ENCODE results near the gene KRABD2.

DNA sequence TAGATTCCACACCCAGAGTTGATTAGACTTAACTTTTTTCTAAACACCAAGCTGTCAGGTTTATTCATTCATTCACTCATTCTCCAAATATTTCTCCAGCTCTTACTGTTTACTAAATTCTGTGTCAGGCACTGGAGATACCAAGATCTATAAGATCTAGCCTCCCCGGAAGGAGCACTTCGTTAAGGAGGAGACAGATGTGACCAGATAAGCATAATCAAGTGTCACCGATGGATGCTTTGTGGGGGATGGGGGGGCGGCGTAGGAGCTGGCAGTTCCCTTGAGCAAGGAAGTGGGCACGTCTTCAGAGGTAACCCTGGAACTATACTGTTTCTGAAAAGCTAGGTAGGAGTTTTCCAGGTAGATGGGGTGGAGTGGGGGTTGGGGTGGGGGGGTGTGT lies 10.3 kb upstream of the KRABD2 start:
- no peak for TF ChIP-seq EZH2 (IDR thresholded peaks at IDR 0.05; ENCODE audit: borderline replicate concordance, low read length)
- TF ChIP-seq CTCF (conservative IDR thresholded peaks at IDR 0.05 in 1 of 2, IDR thresholded peaks at IDR 0.05 in 1 of 2; ENCODE audit: extremely low read depth in 1 of 2, insufficient read depth in 1 of 2, low read depth in 1 of 2, low read length in 2 of 2), result no peak

Measured in mammary epithelial cell (primary cell).